ENCODE data around the gene CD28.
"Not testable (repeated sequence)": the region's sequence is repeated elsewhere in the genome, so short reads cannot be mapped to it uniquely, and the experiment has no call there.

GRCh38 chr2:203779477-203780073, 73.1 kb downstream of the CD28 start:
- TF ChIP-seq CTCF (conservative IDR thresholded peaks at IDR 0.05 in 1 of 2, IDR thresholded peaks at IDR 0.05 in 1 of 2; ENCODE audit: low read depth in 1 of 2, low read length in 2 of 2); EZH2 (IDR thresholded peaks at IDR 0.05; ENCODE audit: low read length, missing control alignments): not testable (repeated sequence)
